ENCODE results near the gene SLC39A7. TPM values are rescaled to one million over a fixed set of nuclear protein-coding genes. Genes with fewer than 3 reads are reported as not detected.

SLC39A7 gene
- total RNA-seq, 1 experiment from 2014 or later: 128 TPM

DNA sequence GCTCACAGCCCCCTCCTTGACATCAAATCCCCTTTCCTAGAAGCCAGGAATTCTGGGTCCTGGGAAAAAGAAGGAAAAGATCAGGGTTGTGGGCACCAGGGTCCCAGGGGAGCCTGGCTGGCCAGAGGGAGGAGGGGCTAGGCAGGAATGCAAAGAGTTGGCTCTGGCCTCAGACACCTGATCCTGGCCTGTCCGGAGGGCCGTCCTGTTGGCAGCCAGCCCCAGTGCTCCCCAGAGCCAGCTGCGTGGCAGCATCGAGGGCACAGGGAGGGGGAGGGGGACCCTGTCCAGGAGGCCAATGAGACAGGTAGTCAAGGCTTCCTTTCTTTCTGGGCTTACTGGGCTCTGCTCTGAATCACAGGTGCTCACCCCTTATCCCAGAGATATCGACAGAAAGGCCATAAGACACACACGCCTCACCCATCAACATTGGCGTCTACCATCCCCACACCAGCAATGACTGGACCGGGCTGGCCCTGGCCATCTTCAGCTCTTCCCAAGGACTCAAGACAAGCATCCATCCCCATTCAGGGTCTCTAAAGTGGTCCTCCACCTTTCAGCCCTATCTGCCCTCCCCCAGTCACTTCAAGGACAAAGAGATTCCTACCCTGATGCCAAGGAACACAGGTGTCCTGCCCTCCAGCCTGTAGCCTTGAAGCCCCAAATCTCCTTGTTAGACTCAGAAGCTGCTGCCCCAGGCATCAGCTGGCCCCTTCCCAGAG is 9.1 kb upstream of the SLC39A7 start:
- BruUV-seq (replicated peaks): no TSS peak
- DNase-seq: no peak
- CTCF ChIA-PET: no interaction called here

DNA sequence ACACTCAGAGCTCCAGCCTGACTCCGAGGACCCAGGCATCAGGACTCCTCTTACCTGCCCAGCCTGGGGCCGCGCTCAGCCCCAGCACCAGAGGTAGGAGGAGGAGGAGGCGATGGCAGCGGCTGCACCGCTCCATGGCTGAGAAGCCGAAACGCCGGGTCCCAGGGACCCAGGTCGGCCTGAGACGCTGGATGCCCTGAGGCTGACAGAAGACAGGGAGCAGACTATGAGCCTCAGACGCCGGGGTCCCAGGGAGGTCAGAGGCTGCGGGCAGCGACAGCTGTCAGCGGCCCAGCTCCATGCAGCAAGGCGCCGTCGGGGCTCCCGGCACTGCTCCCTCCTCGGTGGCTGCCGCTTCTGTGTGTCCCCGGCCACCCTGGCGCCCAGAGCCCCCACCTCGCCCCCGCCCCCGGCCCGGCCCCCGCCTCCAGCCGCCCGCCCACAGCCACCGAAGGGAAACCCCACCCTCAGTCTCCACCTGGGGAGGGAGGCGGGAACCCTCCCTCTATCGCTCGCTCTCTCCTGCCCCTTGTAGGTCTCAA is 8.5 kb upstream of the SLC39A7 start, which contains the start of gene COL11A2:
Gene COL11A2 (minus strand): TSS at position 363 of the 542 bp plus-strand sequence. CDS start 227 bp downstream, at position 136.
- H2AFZ ChIP-seq (ENCODE audit: low read length): no peak within 1 kb of the TSS
- TF ChIP-seq EZH2phosphoT487 (IDR thresholded peaks at IDR 0.05; ENCODE audit: borderline replicate concordance, low read length): no peak
- H3K9me2 ChIP-seq (replicated peaks; ENCODE audit: low read length): no peaks in the 10 kb centered on the region
- H3F3A ChIP-seq (ENCODE audit: low read length, unreplicated experiment): no peaks in the 10 kb centered on the region
- no peak for ATAC-seq
- no peak for DNase-seq
- no TSS peak for BruUV-seq (replicated peaks)
- no peak within 1 kb of the TSS for H3K4me2 ChIP-seq (ENCODE audit: low read length)
- ChIA-PET CTCF (no interaction called here), POLR2A (ENCODE audit: unreplicated experiment) (no interaction called here)
- no peaks in the 10 kb centered on the region for H4K20me1 ChIP-seq (ENCODE audit: low read length)
- intact Hi-C loops (cut with micrococcal nuclease): no loop called here
- H3K36me3 ChIP-seq (ENCODE audit: low read depth, low read length): peaks cover 26% of the 10 kb centered on the region
- H3K4me3 ChIP-seq (ENCODE audit: low read length): no peak within 1 kb of the TSS
- H3K4me1 ChIP-seq (ENCODE audit: insufficient read depth, low read length): no peaks in the 10 kb centered on the region
- no peak within 1 kb of the TSS for H3K27ac ChIP-seq (ENCODE audit: low read length)
- no peaks in the 10 kb centered on the region for H3K9me3 ChIP-seq (ENCODE audit: low read length)
- H3K27me3 ChIP-seq (ENCODE audit: low read length): no peaks in the 10 kb centered on the region
- H3K9ac ChIP-seq (ENCODE audit: low read length): no peak within 1 kb of the TSS
- 0 out of 2 replicates have a peak, but pooled peaks cover 4% of the 10 kb centered on the region for H3K79me2 ChIP-seq (ENCODE audit: low read length)

More for the DNA sequence above, 9.1 kb upstream of the SLC39A7 start:
- Histone ChIP-seq H3K4me2 (ENCODE audit: low read length) (no peak overlapping the region), H4K20me1 (ENCODE audit: low read length) (no peaks in the 10 kb centered on the region), H3K4me1 (ENCODE audit: insufficient read depth, low read length) (no peaks in the 10 kb centered on the region), H2AFZ (ENCODE audit: low read length) (no peak overlapping the region), H3K4me3 (ENCODE audit: low read length) (no peak overlapping the region), H3K9ac (ENCODE audit: low read length) (no peak overlapping the region), H3K79me2 (ENCODE audit: low read length) (no peaks in the 10 kb centered on the region), H3K9me3 (ENCODE audit: low read length) (no peaks in the 10 kb centered on the region), H3K9me2 (replicated peaks; ENCODE audit: low read length) (no peaks in the 10 kb centered on the region), H3F3A (ENCODE audit: low read length, unreplicated experiment) (no peaks in the 10 kb centered on the region), H3K27me3 (ENCODE audit: low read length) (no peaks in the 10 kb centered on the region), H3K36me3 (ENCODE audit: low read depth, low read length) (peaks cover 21% of the 10 kb centered on the region), H3K27ac (ENCODE audit: low read length) (no peak overlapping the region)
- no peak for TF ChIP-seq EZH2phosphoT487 (IDR thresholded peaks at IDR 0.05; ENCODE audit: borderline replicate concordance, low read length)
- TF ChIP-seq, protein P1, sequence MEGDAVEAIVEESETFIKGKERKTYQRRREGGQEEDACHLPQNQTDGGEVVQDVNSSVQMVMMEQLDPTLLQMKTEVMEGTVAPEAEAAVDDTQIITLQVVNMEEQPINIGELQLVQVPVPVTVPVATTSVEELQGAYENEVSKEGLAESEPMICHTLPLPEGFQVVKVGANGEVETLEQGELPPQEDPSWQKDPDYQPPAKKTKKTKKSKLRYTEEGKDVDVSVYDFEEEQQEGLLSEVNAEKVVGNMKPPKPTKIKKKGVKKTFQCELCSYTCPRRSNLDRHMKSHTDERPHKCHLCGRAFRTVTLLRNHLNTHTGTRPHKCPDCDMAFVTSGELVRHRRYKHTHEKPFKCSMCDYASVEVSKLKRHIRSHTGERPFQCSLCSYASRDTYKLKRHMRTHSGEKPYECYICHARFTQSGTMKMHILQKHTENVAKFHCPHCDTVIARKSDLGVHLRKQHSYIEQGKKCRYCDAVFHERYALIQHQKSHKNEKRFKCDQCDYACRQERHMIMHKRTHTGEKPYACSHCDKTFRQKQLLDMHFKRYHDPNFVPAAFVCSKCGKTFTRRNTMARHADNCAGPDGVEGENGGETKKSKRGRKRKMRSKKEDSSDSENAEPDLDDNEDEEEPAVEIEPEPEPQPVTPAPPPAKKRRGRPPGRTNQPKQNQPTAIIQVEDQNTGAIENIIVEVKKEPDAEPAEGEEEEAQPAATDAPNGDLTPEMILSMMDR (conservative IDR thresholded peaks at IDR 0.05; ENCODE audit: low read depth, low read length): no peak
- TF ChIP-seq EZH2 (IDR thresholded peaks at IDR 0.05; ENCODE audit: low read length, unreplicated experiment): no peak
- POLR2A ChIA-PET (ENCODE audit: unreplicated experiment): no interaction called here
- ATAC-seq: no peak
- intact Hi-C loops (cut with micrococcal nuclease): no loop called here

DNA sequence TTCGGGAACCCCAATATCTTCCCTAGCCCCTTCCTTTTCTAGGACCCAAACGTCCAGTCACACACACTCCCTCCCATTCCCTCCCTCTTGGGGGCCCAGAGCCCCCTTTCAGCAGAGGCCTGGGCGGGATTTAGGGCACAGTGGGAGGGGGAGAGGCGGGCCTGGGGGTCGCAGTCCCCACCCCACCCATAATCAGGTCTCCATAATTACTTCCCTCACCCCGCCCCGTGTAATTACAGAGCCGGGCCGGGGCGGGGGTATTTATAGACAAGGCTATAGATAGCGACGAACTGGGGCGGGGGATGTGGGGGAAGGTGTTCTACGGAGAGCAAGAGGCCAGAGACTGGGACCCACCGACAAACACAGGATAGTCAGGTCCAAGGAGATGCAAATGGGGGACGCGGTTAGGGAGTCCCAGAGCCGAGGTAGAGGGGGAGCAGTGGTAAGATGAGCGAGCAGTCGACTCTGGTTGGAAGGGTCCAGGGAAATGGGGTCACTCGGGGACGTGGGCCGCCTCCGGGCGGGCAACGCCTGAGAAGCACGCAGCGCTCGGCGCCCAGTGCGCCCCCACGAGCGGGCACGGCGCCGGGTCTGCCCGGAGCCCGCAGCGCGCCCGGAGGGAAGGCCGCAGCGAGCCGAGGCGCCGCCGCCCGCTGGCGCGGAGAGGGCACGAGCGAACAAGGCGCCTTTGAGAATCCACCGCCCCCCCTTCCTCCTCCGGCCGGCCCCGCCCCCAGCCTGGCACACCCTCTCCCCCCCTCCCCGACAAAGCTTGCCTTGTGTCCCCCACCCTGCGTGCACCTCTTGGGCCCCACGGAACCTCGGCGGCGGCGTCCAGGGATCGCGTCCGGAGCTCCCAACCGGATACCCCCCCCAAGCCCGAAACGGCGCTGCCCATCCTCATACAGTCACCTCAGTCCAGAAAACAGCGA is 7.7 kb upstream of the SLC39A7 start:
- no peaks in the 10 kb centered on the region for H4K20me1 ChIP-seq (ENCODE audit: low read length)
- no peak for TF ChIP-seq EZH2 (IDR thresholded peaks at IDR 0.05; ENCODE audit: low read length, unreplicated experiment)
- TF ChIP-seq EZH2phosphoT487 (IDR thresholded peaks at IDR 0.05; ENCODE audit: borderline replicate concordance, low read length): no peak
- TF ChIP-seq, protein P1 (conservative IDR thresholded peaks at IDR 0.05; ENCODE audit: low read depth, low read length): no peak
- H2AFZ ChIP-seq (ENCODE audit: low read length): no peak overlapping the region
- no peaks in the 10 kb centered on the region for H3F3A ChIP-seq (ENCODE audit: low read length, unreplicated experiment)
- H3K27ac ChIP-seq (ENCODE audit: low read length): no peak overlapping the region
- intact Hi-C loops (cut with micrococcal nuclease): no loop called here
- no peaks in the 10 kb centered on the region for H3K4me1 ChIP-seq (ENCODE audit: insufficient read depth, low read length)
- ChIA-PET POLR2A (ENCODE audit: unreplicated experiment) (no interaction called here), CTCF (no interaction called here)
- no peak for ATAC-seq
- H3K9me3 ChIP-seq (ENCODE audit: low read length): no peaks in the 10 kb centered on the region
- DNase-seq: no peak
- H3K4me3 ChIP-seq (ENCODE audit: low read length): no peak overlapping the region
- no peak overlapping the region for H3K4me2 ChIP-seq (ENCODE audit: low read length)
- H3K9me2 ChIP-seq (replicated peaks; ENCODE audit: low read length): no peaks in the 10 kb centered on the region
- BruUV-seq (replicated peaks): no TSS peak
- H3K27me3 ChIP-seq (ENCODE audit: low read length): no peaks in the 10 kb centered on the region
- peaks cover 27% of the 10 kb centered on the region for H3K36me3 ChIP-seq (ENCODE audit: low read depth, low read length)
- no peak overlapping the region for H3K9ac ChIP-seq (ENCODE audit: low read length)
- H3K79me2 ChIP-seq (ENCODE audit: low read length): 0 out of 2 replicates have a peak, but pooled peaks cover 5% of the 10 kb centered on the region
